H1 (cell line): ENCODE data around the gene PRSS50. TPM values are rescaled to one million over a fixed set of nuclear protein-coding genes. Genes with fewer than 3 reads are reported as not detected.

ENCODE experiments used
- CTCF ChIA-PET: fragments of 300-600 bp; sonication (Branson Sonifier 250); formaldehyde crosslinking; loops from one replicate; lab custom pipeline; 2021; ENCODE audit not compliant: partially characterized antibody; lab: Charles Lee
- POLR2A ChIA-PET: fragments of 300-600 bp; sonication (Branson Sonifier 250); formaldehyde crosslinking; loops from one replicate; lab custom pipeline; 2021; ENCODE audit warnings: inconsistent platforms; ENCODE audit not compliant: partially characterized antibody; lab: Charles Lee
- DNase-seq, 2 experiments: peaks; one replicate each; pipeline versions ENCODE4 v3.0.0 to v3.0.0-alpha.2; 2010 to 2022; ENCODE audit warnings: low spot score in 2 of 2, low read depth in 1 of 2, mixed read lengths in 1 of 2
- FAIRE-seq: peaks from 2 replicates; lab custom pipeline; 2011; peaks lifted over from hg19 to GRCh38; lab: Jason Lieb, UNC
- H2AFZ ChIP-seq: 2 replicates; pipeline ENCODE4 v1.8.1; 2012; ENCODE audit warnings: low read length, inconsistent platforms
- H2AK5ac ChIP-seq: 2 replicates; pipeline ENCODE4 v1.6.1; 2013; ENCODE audit warnings: low read depth, low read length
- H2BK120ac ChIP-seq: replicated peaks from 2 replicates; pipeline ENCODE3; 2013; ENCODE audit warnings: low read depth, low read length, inconsistent platforms
- H2BK12ac ChIP-seq: 2 replicates; pipeline ENCODE4 v1.6.1; 2013; ENCODE audit warnings: low read depth, low read length
- H2BK15ac ChIP-seq: 2 replicates; pipeline ENCODE4 v1.6.1; 2013; ENCODE audit warnings: low read length
- H2BK20ac ChIP-seq: 2 replicates; pipeline ENCODE4 v1.6.1; 2013; ENCODE audit warnings: low read length
- H2BK5ac ChIP-seq: 2 replicates; pipeline ENCODE4 v1.6.1; 2013; ENCODE audit warnings: low read depth, low read length
- H3K14ac ChIP-seq: 2 replicates; pipeline ENCODE4 v1.6.1; 2013; ENCODE audit warnings: inconsistent platforms; ENCODE audit not compliant: insufficient read length
- H3K18ac ChIP-seq: 2 replicates; pipeline ENCODE4 v1.6.1; 2013; ENCODE audit warnings: low read length; ENCODE audit errors: extremely low read depth
- H3K23ac ChIP-seq: 2 replicates; pipeline ENCODE4 v1.6.1; 2013; ENCODE audit warnings: inconsistent platforms; ENCODE audit not compliant: insufficient read length
- H3K23me2 ChIP-seq: 2 replicates; pipeline ENCODE4 v1.6.1; 2013; ENCODE audit warnings: low read depth, low read length
- H3K27ac ChIP-seq: 2 replicates; pipeline ENCODE4 v1.6.1; 2011; ENCODE audit warnings: low read depth, low read length, inconsistent platforms
- H3K27me3 ChIP-seq, 4 experiments: replicated peaks in 1 of 4; 1 replicate in 1 of 4; 2 replicates in 3 of 4; pipeline versions ENCODE4 v1.6.1 to v1.8.1; 2011 to 2013; ENCODE audit warnings: low read length in 3 of 4, mild to moderate bottlenecking in 3 of 4, inconsistent platforms in 2 of 4, mixed read lengths in 2 of 4, moderate library complexity in 1 of 4; ENCODE audit not compliant: control insufficient read depth in 3 of 4, insufficient read depth in 3 of 4; ENCODE audit errors: extremely low read depth in 1 of 4
- H3K36me3 ChIP-seq, 4 experiments: 2 replicates each; pipeline versions ENCODE4 v1.6.1 to v1.8.1; 2011 to 2013; ENCODE audit warnings: mild to moderate bottlenecking in 4 of 4, low read length in 3 of 4, moderate library complexity in 2 of 4, control low read depth in 1 of 4, inconsistent platforms in 1 of 4; ENCODE audit not compliant: insufficient read depth in 4 of 4, control insufficient read depth in 2 of 4
- H3K4ac ChIP-seq: replicated peaks from 2 replicates; pipeline ENCODE3; 2013; ENCODE audit warnings: low read length, low read depth, mixed read lengths, inconsistent platforms; ENCODE audit not compliant: insufficient read length
- H3K4me1 ChIP-seq, 4 experiments: replicated peaks in 1 of 4; 1 replicate in 1 of 4; 2 replicates in 3 of 4; pipeline versions ENCODE4 v1.6.1 to v1.8.1; 2011 to 2013; ENCODE audit warnings: low read length in 3 of 4, inconsistent platforms in 2 of 4, mixed read lengths in 1 of 4; ENCODE audit not compliant: insufficient read depth in 4 of 4, control insufficient read depth in 3 of 4
- H3K4me2 ChIP-seq, 2 experiments: 2 replicates each; pipeline versions ENCODE4 v1.6.1 to v1.8.1; 2011 to 2013; ENCODE audit warnings: low read depth in 2 of 2, low read length in 2 of 2, control low read depth in 1 of 2, inconsistent platforms in 1 of 2, mild to moderate bottlenecking in 1 of 2; ENCODE audit not compliant: insufficient read depth in 1 of 2
- H3K4me3 ChIP-seq, 4 experiments: fragments of 200-600, 300-600 bp in 1 of 4; sonication (generic), shearing (Covaris generic), sonication (Bioruptor Twin) in 1 of 4; 2 replicates each; pipeline versions ENCODE4 v1.5.1 to v1.8.1; 2011 to 2016; ENCODE audit warnings: low read length in 4 of 4, low read depth in 3 of 4, control low read depth in 2 of 4, inconsistent platforms in 2 of 4, mild to moderate bottlenecking in 2 of 4, mixed read lengths in 1 of 4, moderate library complexity in 1 of 4; ENCODE audit not compliant: insufficient read depth in 2 of 4; ENCODE audit errors: extremely low read depth in 1 of 4
- H3K56ac ChIP-seq: replicated peaks from 2 replicates; pipeline ENCODE3; 2013; ENCODE audit warnings: low read depth, mild to moderate bottlenecking, mixed read lengths, low read length, inconsistent platforms; ENCODE audit not compliant: insufficient read length
- H3K79me1 ChIP-seq: 2 replicates; pipeline ENCODE4 v1.6.1; 2013; ENCODE audit warnings: low read depth, low read length, control low read depth
- H3K79me2 ChIP-seq, 2 experiments: 2 replicates each; pipeline versions ENCODE4 v1.6.1 to v1.8.1; 2012 to 2013; ENCODE audit warnings: low read length in 2 of 2, mild to moderate bottlenecking in 2 of 2, inconsistent platforms in 1 of 2; ENCODE audit not compliant: insufficient read depth in 2 of 2, control insufficient read depth in 1 of 2
- H3K9ac ChIP-seq, 4 experiments: replicated peaks in 1 of 4; 1 replicate in 1 of 4; 2 replicates in 3 of 4; pipeline versions ENCODE4 v1.6.1 to v1.8.1; 2011 to 2013; ENCODE audit warnings: low read depth in 3 of 4, low read length in 3 of 4, control low read depth in 2 of 4, mild to moderate bottlenecking in 2 of 4, moderate library complexity in 2 of 4, inconsistent platforms in 1 of 4; ENCODE audit errors: extremely low read depth in 1 of 4
- H3K9me3 ChIP-seq, 2 experiments: 2 replicates each; pipeline versions ENCODE4 v1.6.1 to v1.8.1; 2012 to 2013; ENCODE audit warnings: mild to moderate bottlenecking in 2 of 2, moderate library complexity in 2 of 2, control low read depth in 1 of 2, inconsistent platforms in 1 of 2, low read depth in 1 of 2, low read length in 1 of 2, mixed read lengths in 1 of 2; ENCODE audit not compliant: insufficient read depth in 2 of 2
- H4K20me1 ChIP-seq, 2 experiments: replicated peaks in 1 of 2; 2 replicates each; pipeline versions ENCODE3 to v1.8.1; 2011 to 2013; ENCODE audit warnings: inconsistent platforms in 2 of 2, low read length in 2 of 2, mild to moderate bottlenecking in 1 of 2; ENCODE audit not compliant: insufficient read depth in 2 of 2, control insufficient read depth in 1 of 2
- H4K5ac ChIP-seq: 2 replicates; pipeline ENCODE4 v1.6.1; 2013; ENCODE audit warnings: low read length, low read depth, mixed read lengths, inconsistent platforms; ENCODE audit not compliant: insufficient read length
- H4K8ac ChIP-seq: 2 replicates; pipeline ENCODE4 v1.8.0; 2013; ENCODE audit warnings: mild to moderate bottlenecking, moderate library complexity, low read length, inconsistent platforms; ENCODE audit not compliant: insufficient read depth; ENCODE audit errors: extremely low read depth
- H4K91ac ChIP-seq: replicated peaks from 2 replicates; pipeline ENCODE3; 2013; ENCODE audit warnings: low read length, mixed read lengths, inconsistent platforms; ENCODE audit not compliant: insufficient read length
- GABPA ChIP-seq: IDR thresholded peaks from 2 replicates; pipeline ENCODE4 v1.6.1; 2011; ENCODE audit warnings: mild to moderate bottlenecking, low read length, moderate library complexity, borderline replicate concordance; ENCODE audit not compliant: insufficient read depth
- KDM5A ChIP-seq: fragments of 200-600 bp; IDR thresholded peaks from 2 replicates; pipeline ENCODE4 v1.7.1; 2012; ENCODE audit warnings: mild to moderate bottlenecking, low read length, inconsistent platforms, mixed read lengths
- SAP30 ChIP-seq: fragments of 300-600 bp; sonication (generic); IDR thresholded peaks from 2 replicates; pipeline ENCODE4 v1.7.1; 2012; ENCODE audit warnings: low read length, moderate library complexity, mild to moderate bottlenecking, inconsistent platforms; ENCODE audit not compliant: insufficient read depth, insufficient replicate concordance
- TAF1 ChIP-seq: IDR thresholded peaks from 2 replicates; pipeline ENCODE4 v1.6.1; 2011; ENCODE audit warnings: mild to moderate bottlenecking, low read depth, low read length
- WGBS, 2 experiments: shearing (Covaris generic) in 1 of 2; methylation state at CpG; one replicate each; pipeline versions ENCODE4 v1.1.6 to v1.1.7; 2013 to 2015; ENCODE audit warnings: low lambda C conversion rate in 2 of 2, mixed read lengths in 2 of 2, inconsistent platforms in 1 of 2, low coverage in 1 of 2, missing lambda C conversion rate in 1 of 2; ENCODE audit not compliant: insufficient replicate concordance in 2 of 2, insufficient coverage in 1 of 2, insufficient read length in 1 of 2; ENCODE audit errors: extremely low coverage in 1 of 2, missing lambda C conversion rate in 1 of 2; 5-methylcytosine and 5-hydroxymethylcytosine counted together
- polyA plus RNA-seq, 7 experiments: library from polyadenylated mRNA; depleted of rRNA in 3 of 7; stranded (reverse) in 5 of 7; unstranded in 2 of 7; fragments of >200 nt in 5 of 7; fragments of 200-250 nt in 2 of 7; gene quantifications; 1 replicate in 5 of 7; 2 replicates in 1 of 7; 4 replicates in 1 of 7; pipeline versions ENCODE4 v1.2.1 to v1.2.3, GENCODE V29; 2011 to 2013; ENCODE audit warnings: missing spikeins in 2 of 7, mixed read lengths in 2 of 7
- total RNA-seq: library from RNA; stranded (reverse); fragmentation: NEBNext Ultra II Directional; extraction: Animal tissue kit (Norgen Biotek cat#: 25700); gene quantifications from 2 replicates; pipeline ENCODE4 v1.2.1, GENCODE V29; 2021

Gene PRSS50
- total and polyA plus RNA-seq, 2 of the 8 experiments (the other 6 are each of a cell fraction or from before 2014, with no cell fraction given) = 0.47 to 0.71 TPM

- Histone ChIP-seq H2BK5ac (no peak overlapping the region), H4K5ac (no peak overlapping the region)
- WGBS, 2 experiments = 86% methylated on average over 6 of the region's 6 CpGs; no CpG with 5 or more reads in 1 of the 2 experiments
These were observed 8.1 kb upstream of the PRSS50 start for GRCh38 chr3:46725621-46726314.

More at GRCh38 chr3:46725621-46726314, 8.1 kb upstream of the PRSS50 start:
- H3K79me2 ChIP-seq = no peaks in the 10 kb centered on the region
- H3K79me1 ChIP-seq = no peaks in the 10 kb centered on the region
- no peak overlapping the region for H2AK5ac ChIP-seq
- no peak overlapping the region for H3K27ac ChIP-seq
- H2BK20ac ChIP-seq = no peak overlapping the region
- no peak overlapping the region for H2BK15ac ChIP-seq
- no peaks in the 10 kb centered on the region for H3K9me3 ChIP-seq
- FAIRE-seq (no peak), DNase-seq (no peak)
- H3K14ac ChIP-seq = no peak overlapping the region
- H3K23me2 ChIP-seq = no peaks in the 10 kb centered on the region
- no peak overlapping the region for H3K4ac ChIP-seq
- H2AFZ ChIP-seq = no peak overlapping the region
- ChIA-PET POLR2A (no interaction called here), CTCF (interaction anchor here (0.5 kb wide), 1 partner anchor 57 kb away, joined by 3 read pairs; no protein-coding TSS in a partner anchor)
- no peak overlapping the region for H3K4me3 ChIP-seq
- peak overlapping the region; percentile 45; the same call in 1 of the 2 replicates for H2BK12ac ChIP-seq
- H4K8ac ChIP-seq = no peak overlapping the region
- H3K18ac ChIP-seq = no peak overlapping the region
- no peaks in the 10 kb centered on the region for H4K20me1 ChIP-seq
- H3K56ac ChIP-seq = no peak overlapping the region
- H2BK120ac ChIP-seq = no peak overlapping the region
- no peaks in the 10 kb centered on the region for H3K36me3 ChIP-seq
- no peak for TF ChIP-seq GABPA
- TF ChIP-seq SAP30 = no peak
- TF ChIP-seq KDM5A = no peak
- no peak for TF ChIP-seq TAF1
- no peak overlapping the region for H3K23ac ChIP-seq
- no peak overlapping the region for H3K9ac ChIP-seq
- no peak overlapping the region for H4K91ac ChIP-seq
- peaks cover 0 to 5% (median 0%) of the 10 kb centered on the region in 4 experiments; a peak in 2 of 7 replicates for H3K4me1 ChIP-seq
- H3K27me3 ChIP-seq = no peaks in the 10 kb centered on the region
- no peak overlapping the region for H3K4me2 ChIP-seq
